Pancreas (tissue), 10 donors: ENCODE results near the gene NEIL3. TPM values are rescaled to one million over a fixed set of nuclear protein-coding genes. Genes with fewer than 3 reads are reported as not detected.
A peak's percentile ranks its signal among the peaks of the same experiment; 100 is the strongest.
"Not testable (repeated sequence)": the region's sequence is repeated elsewhere in the genome, so short reads cannot be mapped to it uniquely, and the experiment has no call there.

ENCODE experiments used
- ATAC-seq, 4 donors: fragments of 200-7000 bp; cut with Tn5 transposase; one replicate each; pipeline versions ENCODE4 v1.8.0 to v1.9.1; 2020; ENCODE audit warnings: mild to moderate bottlenecking in 4 of 4, moderate library complexity in 4 of 4
- DNase-seq, 6 donors: peaks; one replicate each; pipeline ENCODE4 v3.0.0-alpha.2; 2020
- FAIRE-seq: peaks from 2 replicates; lab custom pipeline; 2012; peaks lifted over from hg19 to GRCh38; lab: Jason Lieb, UNC
- H3K27ac ChIP-seq, 4 donors: fragments of 200-600 bp; sonication (generic); 1 replicate in 3 of 4; 2 replicates in 1 of 4; pipeline versions ENCODE4 v1.5.0 to v1.8.0; 2020
- H3K27me3 ChIP-seq, 4 donors: fragments of 200-600 bp; one replicate each; pipeline ENCODE4 v1.8.0; 2021
- H3K36me3 ChIP-seq, 3 donors: fragments of 200-600 bp; sonication (generic) in 1 of 3; one replicate each; pipeline versions ENCODE4 v1.5.0 to v1.8.0; 2020 to 2021
- H3K4me1 ChIP-seq, 3 donors: fragments of 200-600 bp; one replicate each; pipeline ENCODE4 v1.8.0; 2021
- H3K4me3 ChIP-seq, 4 donors: fragments of 200-600 bp; sonication (generic) in 2 of 4; one replicate each; pipeline versions ENCODE4 v1.5.0 to v1.8.0; 2020 to 2021
- H3K9me3 ChIP-seq, 4 donors: fragments of 200-600 bp; one replicate each; pipeline ENCODE4 v1.8.0; 2021
- WGBS, 2 donors: extraction: QIAGEN DNeasy Blood & Tissue Kit; methylation state at CpG; one replicate each; pipeline ENCODE4 v1.1.7; 2013; 5-methylcytosine and 5-hydroxymethylcytosine counted together
- intact Hi-C, 3 donors: fragments of 100-400 bp; cut with DNase I; formaldehyde crosslinking; loops; one replicate each; pipeline versions ENCODE4 v1.11.1 to v1.14.2; 2022
- polyA plus RNA-seq, 2 donors: library from polyadenylated mRNA; stranded (reverse); fragments of 200-250 nt; gene quantifications; one replicate each; pipeline ENCODE4 v1.2.3, GENCODE V29; 2013
- total RNA-seq, 6 donors: library from RNA; stranded (reverse); fragmentation: NEBNext Ultra II Directional in 4 of 6; extraction: Animal tissue kit (Norgen Biotek cat#: 25700) in 4 of 6; gene quantifications; one replicate each; pipeline versions ENCODE4 v1.2.1 to v1.2.4, GENCODE V29; 2021 to 2023
- TF ChIP-seq, protein P1 (sequence below), 4 donors: fragments of 200-600 bp; sonication (generic) in 3 of 4; IDR thresholded peaks; one replicate each; pipeline versions ENCODE4 v1.5.0 to v1.8.0; 2021; ENCODE audit warnings: antibody characterized with exemption in 4 of 4
- donor health status: healthy with polysubstance abuse.
- donor health status: DM: no; HTN: no; CAD: no; lungs with moderate emphysema.
- donor health status: DM: no; HTN: no; CAD: no.
- donor health status: control.
- donor health status: control.
- donor health status: Bipolar disorder and iron deficiency.
- donor health status: DM: yes; HTN: yes; CAD: no.
- donor health status: DM: no; HTN: no; CAD: no.
- donor health status: DM: no; HTN: no; CAD: no.
- donor health status: DM: yes; HTN: yes; CAD: no.

The NEIL3 gene
- total and polyA plus RNA-seq, 8 donors = 0.09 to 0.25 (median 0.18) TPM; not detected in 5

GRCh38 chr4:177301126-177301639 is 8.5 kb upstream of the NEIL3 start:
- TF ChIP-seq, protein P1, sequence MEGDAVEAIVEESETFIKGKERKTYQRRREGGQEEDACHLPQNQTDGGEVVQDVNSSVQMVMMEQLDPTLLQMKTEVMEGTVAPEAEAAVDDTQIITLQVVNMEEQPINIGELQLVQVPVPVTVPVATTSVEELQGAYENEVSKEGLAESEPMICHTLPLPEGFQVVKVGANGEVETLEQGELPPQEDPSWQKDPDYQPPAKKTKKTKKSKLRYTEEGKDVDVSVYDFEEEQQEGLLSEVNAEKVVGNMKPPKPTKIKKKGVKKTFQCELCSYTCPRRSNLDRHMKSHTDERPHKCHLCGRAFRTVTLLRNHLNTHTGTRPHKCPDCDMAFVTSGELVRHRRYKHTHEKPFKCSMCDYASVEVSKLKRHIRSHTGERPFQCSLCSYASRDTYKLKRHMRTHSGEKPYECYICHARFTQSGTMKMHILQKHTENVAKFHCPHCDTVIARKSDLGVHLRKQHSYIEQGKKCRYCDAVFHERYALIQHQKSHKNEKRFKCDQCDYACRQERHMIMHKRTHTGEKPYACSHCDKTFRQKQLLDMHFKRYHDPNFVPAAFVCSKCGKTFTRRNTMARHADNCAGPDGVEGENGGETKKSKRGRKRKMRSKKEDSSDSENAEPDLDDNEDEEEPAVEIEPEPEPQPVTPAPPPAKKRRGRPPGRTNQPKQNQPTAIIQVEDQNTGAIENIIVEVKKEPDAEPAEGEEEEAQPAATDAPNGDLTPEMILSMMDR (IDR thresholded peaks at IDR 0.05) = no peak
- H3K36me3 ChIP-seq = no peaks in the 10 kb centered on the region
- no peak for FAIRE-seq
- DNase-seq = no peak
- WGBS, 2 donors = 54 to 66% methylated on average over 4 of the region's 4 CpGs
- no peak overlapping the region for H3K4me3 ChIP-seq
- ATAC-seq = no peak
- intact Hi-C loops = no loop called here
- H3K27ac ChIP-seq = no peak overlapping the region
- H3K9me3 ChIP-seq = no peaks in the 10 kb centered on the region
- H3K4me1 ChIP-seq = no peaks in the 10 kb centered on the region
- H3K27me3 ChIP-seq = no peaks in the 10 kb centered on the region

DNA sequence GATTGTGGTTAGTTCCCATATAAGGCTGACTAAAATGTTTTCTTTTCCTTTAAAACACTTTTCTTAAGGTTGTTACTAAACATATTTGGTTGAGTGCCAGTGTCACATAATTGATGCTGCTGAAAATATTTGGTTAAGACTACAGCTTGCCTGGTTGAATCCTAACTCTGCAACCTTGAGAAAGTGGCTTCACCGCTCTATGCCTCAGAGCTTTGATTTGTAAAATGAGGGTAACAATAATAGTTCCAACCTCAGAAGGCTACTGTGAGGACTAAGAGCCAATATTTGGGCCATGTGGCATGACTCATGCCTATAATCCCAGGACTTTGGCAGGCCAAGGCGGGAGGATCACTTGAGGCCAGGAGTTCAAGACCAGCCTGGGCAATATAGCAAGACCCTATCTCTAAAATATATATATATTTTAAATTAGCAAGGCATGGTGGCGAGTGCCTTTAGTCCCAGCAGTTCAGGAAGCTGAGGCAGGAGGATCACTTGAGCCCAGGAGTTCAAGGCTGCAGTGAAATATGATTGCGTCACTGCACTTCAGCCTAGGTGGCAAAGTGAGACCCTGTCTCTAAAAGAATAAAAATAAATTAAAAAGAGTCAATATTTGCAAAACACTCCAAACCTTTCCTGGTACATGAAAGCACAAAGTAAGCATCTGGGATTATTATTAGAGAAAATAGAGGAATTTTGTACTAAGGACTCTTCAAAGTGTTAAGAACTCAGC is 7.1 kb upstream of the NEIL3 start:
- TF ChIP-seq, protein P1 (IDR thresholded peaks at IDR 0.05) = no peak
- Histone ChIP-seq H3K4me3 (no peak overlapping the region), H3K36me3 (no peaks in the 10 kb centered on the region), H3K9me3 (no peaks in the 10 kb centered on the region), H3K4me1 (no peaks in the 10 kb centered on the region), H3K27me3 (no peaks in the 10 kb centered on the region), H3K27ac (no peak overlapping the region)
- intact Hi-C loops = no loop called here
- WGBS, 2 donors = 86 to 90% methylated on average over 4 of the region's 4 CpGs
- DNase-seq (no peak), FAIRE-seq (no peak), ATAC-seq (no peak)

- intact Hi-C loops = no loop called here
- TF ChIP-seq, protein P1 (IDR thresholded peaks at IDR 0.05) = no peak
- FAIRE-seq (no peak), ATAC-seq (no peak), DNase-seq (no peak)
- no peaks in the 10 kb centered on the region for H3K36me3 ChIP-seq
- WGBS, 2 donors = 85 to 93% methylated on average over 4 of the region's 4 CpGs
- no peak overlapping the region for H3K27ac ChIP-seq
- H3K9me3 ChIP-seq = no peaks in the 10 kb centered on the region
- no peaks in the 10 kb centered on the region for H3K27me3 ChIP-seq
- no peaks in the 10 kb centered on the region for H3K4me1 ChIP-seq
- no peak overlapping the region for H3K4me3 ChIP-seq
Measured at GRCh38 chr4:177304094-177304493, 5.6 kb upstream of the NEIL3 start.

DNA sequence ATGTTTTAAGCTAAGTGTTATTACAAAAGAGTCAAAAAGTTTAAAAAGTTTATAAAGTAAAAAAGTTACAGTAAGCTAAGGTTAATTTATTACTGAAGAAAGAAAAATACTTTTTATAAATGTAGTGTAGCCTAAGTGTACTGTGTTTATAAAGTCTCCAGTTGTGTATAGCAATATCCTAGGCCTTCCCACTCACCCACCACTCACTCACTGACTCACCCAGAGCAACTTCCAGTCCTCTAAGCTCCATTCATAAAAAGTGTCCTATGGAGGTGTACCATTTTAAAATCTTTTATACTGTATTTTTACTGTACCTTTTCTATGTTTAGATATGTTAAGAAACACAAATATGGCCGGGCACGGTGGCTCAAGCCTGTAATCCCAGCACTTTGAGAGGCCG is 4.8 kb upstream of the NEIL3 start:
- FAIRE-seq = peak; percentile 56
- ATAC-seq, H3K4me1 ChIP-seq, H3K9me3 ChIP-seq, H3K4me3 ChIP-seq, DNase-seq, H3K27ac ChIP-seq, H3K36me3 ChIP-seq, H3K27me3 ChIP-seq, intact Hi-C loops: not testable (repeated sequence)
- 90 to 93% methylated on average over 3 of the region's 3 CpGs for WGBS, 2 donors

DNA sequence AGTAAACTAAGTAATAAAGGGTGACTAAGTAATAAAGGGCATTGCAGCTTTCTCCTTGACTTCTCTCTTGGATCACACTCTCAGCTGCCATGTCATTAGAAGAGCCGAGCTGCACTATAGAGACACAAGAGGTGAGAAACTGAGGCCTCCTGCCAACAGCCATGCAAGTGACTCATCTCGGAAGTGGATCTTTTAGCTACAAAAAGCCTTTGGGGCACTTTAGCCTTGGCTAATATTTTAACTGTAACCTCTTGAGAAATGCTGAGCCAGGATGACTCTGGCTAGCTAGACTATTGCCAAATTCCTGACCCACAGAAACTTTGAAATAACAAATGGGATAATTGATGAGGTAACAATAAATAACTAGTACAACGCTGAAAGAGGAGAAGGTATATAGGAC is 1.5 kb upstream of the NEIL3 start:
- Histone ChIP-seq H3K27ac (no peak overlapping the region), H3K4me1 (peaks cover 0 to 4% (median 0%) of the 10 kb centered on the region in 3 donors), H3K36me3 (no peaks in the 10 kb centered on the region), H3K9me3 (no peaks in the 10 kb centered on the region), H3K27me3 (no peaks in the 10 kb centered on the region), H3K4me3 (no peak overlapping the region)
- DNase-seq = peak in 1 of 6 donors; percentile 9
- intact Hi-C loops = no loop called here
- peak in 1 of 4 donors; percentile 13 for ATAC-seq
- 63 to 66% methylated on average over 3 of the region's 3 CpGs for WGBS, 2 donors
- no peak for FAIRE-seq
- TF ChIP-seq, protein P1 (IDR thresholded peaks at IDR 0.05) = no peak
